KMS-11 (cell line): Measurements from ENCODE around the gene CALR3.

ENCODE experiments used
- H2AFZ ChIP-seq: fragments of 200-600 bp; sonication (generic); 2 replicates; pipeline ENCODE4 v1.6.1; 2016; ENCODE audit warnings: antibody characterized with exemption, mixed run types, low read depth
- H3K27ac ChIP-seq: fragments of 200-600 bp; sonication (generic); 2 replicates; pipeline ENCODE4 v1.6.1; 2016; ENCODE audit warnings: mild to moderate bottlenecking, mixed run types
- H3K27me3 ChIP-seq: fragments of 200-600 bp; sonication (generic); 2 replicates; pipeline ENCODE4 v1.6.1; 2017; ENCODE audit warnings: mild to moderate bottlenecking, low read depth, mixed run types, moderate library complexity; ENCODE audit not compliant: insufficient read depth
- H3K36me3 ChIP-seq: fragments of 200-600 bp; sonication (generic); 2 replicates; pipeline ENCODE4 v1.6.1; 2017; ENCODE audit warnings: mild to moderate bottlenecking, mixed run types; ENCODE audit not compliant: insufficient read depth
- H3K4me1 ChIP-seq: fragments of 200-600 bp; sonication (generic); 2 replicates; pipeline ENCODE4 v1.6.1; 2016; ENCODE audit warnings: mild to moderate bottlenecking, low read depth, mixed run types; ENCODE audit not compliant: poor library complexity, severe bottlenecking
- H3K4me2 ChIP-seq: fragments of 200-600 bp; sonication (generic); 2 replicates; pipeline ENCODE4 v1.7.0; 2016; ENCODE audit warnings: mild to moderate bottlenecking, mixed run types
- H3K4me3 ChIP-seq: fragments of 200-600 bp; sonication (generic); IDR thresholded peaks from 2 replicates; pipeline ENCODE4 v1.6.1; 2017; ENCODE audit warnings: low read depth, low read length, mixed read lengths; ENCODE audit not compliant: insufficient read depth
- H3K79me2 ChIP-seq: fragments of 200-600 bp; sonication (generic); 2 replicates; pipeline ENCODE4 v1.6.1; 2016; ENCODE audit warnings: low read depth, mixed run types; ENCODE audit not compliant: insufficient read depth
- H3K9ac ChIP-seq: fragments of 200-600 bp; sonication (generic); 2 replicates; pipeline ENCODE4 v1.6.1; 2016; ENCODE audit warnings: mild to moderate bottlenecking, mixed run types
- H4K20me1 ChIP-seq: fragments of 200-600 bp; sonication (generic); 2 replicates; pipeline ENCODE4 v1.6.1; 2016; ENCODE audit warnings: mild to moderate bottlenecking, mixed run types; ENCODE audit not compliant: insufficient read depth
- TF ChIP-seq, protein P1 (sequence below): fragments of 200-600 bp; sonication (generic); conservative IDR thresholded peaks from 2 replicates; pipeline ENCODE4 v1.6.1; 2017; ENCODE audit warnings: low read depth, mild to moderate bottlenecking, antibody characterized with exemption, low read length, moderate library complexity, mixed read lengths

CALR3 gene

DNA sequence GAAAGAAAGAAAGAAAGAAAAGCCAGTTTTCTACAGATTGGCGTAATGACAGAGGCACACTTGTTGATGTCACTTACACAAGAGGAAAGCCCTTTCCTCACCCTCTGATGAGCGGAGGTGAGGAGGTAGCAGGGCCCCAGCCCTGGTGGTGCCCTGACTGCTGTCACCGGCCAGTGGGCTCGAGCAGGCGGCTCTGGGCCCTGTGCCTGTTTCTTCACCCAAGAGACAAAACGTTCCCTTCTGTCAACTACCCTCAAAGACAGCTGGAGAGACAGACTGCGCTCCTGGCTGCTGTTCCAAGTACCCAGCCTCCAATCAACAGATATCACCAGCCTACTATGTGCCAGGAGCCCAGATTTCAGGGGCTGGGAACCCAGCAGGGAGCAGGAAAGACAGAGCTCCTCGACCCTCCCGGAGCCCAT, 34.3 kb downstream of the CALR3 start:
- no peak overlapping the region for H3K4me2 ChIP-seq
- no peak overlapping the region for H3K9ac ChIP-seq
- TF ChIP-seq, protein P1, sequence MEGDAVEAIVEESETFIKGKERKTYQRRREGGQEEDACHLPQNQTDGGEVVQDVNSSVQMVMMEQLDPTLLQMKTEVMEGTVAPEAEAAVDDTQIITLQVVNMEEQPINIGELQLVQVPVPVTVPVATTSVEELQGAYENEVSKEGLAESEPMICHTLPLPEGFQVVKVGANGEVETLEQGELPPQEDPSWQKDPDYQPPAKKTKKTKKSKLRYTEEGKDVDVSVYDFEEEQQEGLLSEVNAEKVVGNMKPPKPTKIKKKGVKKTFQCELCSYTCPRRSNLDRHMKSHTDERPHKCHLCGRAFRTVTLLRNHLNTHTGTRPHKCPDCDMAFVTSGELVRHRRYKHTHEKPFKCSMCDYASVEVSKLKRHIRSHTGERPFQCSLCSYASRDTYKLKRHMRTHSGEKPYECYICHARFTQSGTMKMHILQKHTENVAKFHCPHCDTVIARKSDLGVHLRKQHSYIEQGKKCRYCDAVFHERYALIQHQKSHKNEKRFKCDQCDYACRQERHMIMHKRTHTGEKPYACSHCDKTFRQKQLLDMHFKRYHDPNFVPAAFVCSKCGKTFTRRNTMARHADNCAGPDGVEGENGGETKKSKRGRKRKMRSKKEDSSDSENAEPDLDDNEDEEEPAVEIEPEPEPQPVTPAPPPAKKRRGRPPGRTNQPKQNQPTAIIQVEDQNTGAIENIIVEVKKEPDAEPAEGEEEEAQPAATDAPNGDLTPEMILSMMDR = no peak
- H4K20me1 ChIP-seq = peaks cover 11% of the 10 kb centered on the region
- H2AFZ ChIP-seq = no peak overlapping the region
- H3K27me3 ChIP-seq = no peaks in the 10 kb centered on the region
- H3K27ac ChIP-seq = no peak overlapping the region
- no peaks in the 10 kb centered on the region for H3K36me3 ChIP-seq
- peaks cover 86% of the 10 kb centered on the region for H3K79me2 ChIP-seq
- H3K4me1 ChIP-seq = peaks cover 15% of the 10 kb centered on the region
- no peak overlapping the region for H3K4me3 ChIP-seq

DNA sequence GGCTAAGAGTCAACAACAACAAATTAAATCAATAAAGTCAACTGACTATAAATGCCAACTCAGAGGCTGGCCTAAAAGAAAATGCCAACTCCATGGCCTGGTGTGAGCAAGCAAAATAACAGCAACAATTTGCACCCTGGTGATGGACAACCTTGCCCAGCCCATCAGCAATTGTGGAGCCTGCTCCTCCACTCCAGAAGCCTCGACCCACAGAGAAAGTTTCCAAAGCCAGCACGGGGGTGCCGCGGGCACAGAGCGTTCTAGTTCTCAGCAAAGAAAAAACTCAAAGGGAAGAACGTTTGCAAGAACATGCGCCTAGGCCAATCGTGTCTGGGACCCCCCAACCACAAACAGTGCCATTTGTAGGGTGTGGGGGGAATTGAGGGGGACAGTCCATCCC, 35.5 kb downstream of the CALR3 start:
- H3K36me3 ChIP-seq = no peaks in the 10 kb centered on the region
- TF ChIP-seq, protein P1 = no peak
- no peak overlapping the region for H3K4me3 ChIP-seq
- H3K79me2 ChIP-seq = peaks cover 84% of the 10 kb centered on the region
- H3K4me1 ChIP-seq = peaks cover 13% of the 10 kb centered on the region
- H3K27me3 ChIP-seq = no peaks in the 10 kb centered on the region
- no peak overlapping the region for H3K27ac ChIP-seq
- H4K20me1 ChIP-seq = peaks cover 11% of the 10 kb centered on the region
- H2AFZ ChIP-seq = no peak overlapping the region
- no peak overlapping the region for H3K4me2 ChIP-seq
- H3K9ac ChIP-seq = no peak overlapping the region

DNA sequence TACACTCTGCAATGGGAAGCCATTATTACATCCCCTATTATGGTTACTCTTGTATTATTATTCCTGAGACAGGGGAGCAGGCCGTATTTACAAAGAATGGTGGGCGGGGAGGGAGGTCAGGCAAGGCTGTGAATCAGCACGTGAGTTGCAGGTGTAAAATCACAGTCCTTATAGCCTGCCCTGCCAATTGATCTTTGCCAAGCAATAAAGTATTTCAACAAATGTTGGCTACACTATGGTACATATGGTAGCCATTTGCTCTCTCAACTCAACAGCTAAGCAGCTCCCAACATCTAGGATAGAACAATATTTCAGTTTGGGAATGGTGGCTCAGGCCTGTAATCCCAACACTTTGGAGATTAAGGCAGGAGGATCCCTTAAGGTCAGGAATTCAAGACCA, 36.3 kb downstream of the CALR3 start:
- Histone ChIP-seq H3K27ac (no peak overlapping the region), H3K9ac (no peak overlapping the region), H3K79me2 (peaks cover 76% of the 10 kb centered on the region), H3K4me1 (peaks cover 12% of the 10 kb centered on the region), H3K36me3 (no peaks in the 10 kb centered on the region), H4K20me1 (peaks cover 11% of the 10 kb centered on the region), H2AFZ (no peak overlapping the region), H3K4me2 (no peak overlapping the region), H3K27me3 (no peaks in the 10 kb centered on the region), H3K4me3 (no peak overlapping the region)
- TF ChIP-seq, protein P1 = no peak

DNA sequence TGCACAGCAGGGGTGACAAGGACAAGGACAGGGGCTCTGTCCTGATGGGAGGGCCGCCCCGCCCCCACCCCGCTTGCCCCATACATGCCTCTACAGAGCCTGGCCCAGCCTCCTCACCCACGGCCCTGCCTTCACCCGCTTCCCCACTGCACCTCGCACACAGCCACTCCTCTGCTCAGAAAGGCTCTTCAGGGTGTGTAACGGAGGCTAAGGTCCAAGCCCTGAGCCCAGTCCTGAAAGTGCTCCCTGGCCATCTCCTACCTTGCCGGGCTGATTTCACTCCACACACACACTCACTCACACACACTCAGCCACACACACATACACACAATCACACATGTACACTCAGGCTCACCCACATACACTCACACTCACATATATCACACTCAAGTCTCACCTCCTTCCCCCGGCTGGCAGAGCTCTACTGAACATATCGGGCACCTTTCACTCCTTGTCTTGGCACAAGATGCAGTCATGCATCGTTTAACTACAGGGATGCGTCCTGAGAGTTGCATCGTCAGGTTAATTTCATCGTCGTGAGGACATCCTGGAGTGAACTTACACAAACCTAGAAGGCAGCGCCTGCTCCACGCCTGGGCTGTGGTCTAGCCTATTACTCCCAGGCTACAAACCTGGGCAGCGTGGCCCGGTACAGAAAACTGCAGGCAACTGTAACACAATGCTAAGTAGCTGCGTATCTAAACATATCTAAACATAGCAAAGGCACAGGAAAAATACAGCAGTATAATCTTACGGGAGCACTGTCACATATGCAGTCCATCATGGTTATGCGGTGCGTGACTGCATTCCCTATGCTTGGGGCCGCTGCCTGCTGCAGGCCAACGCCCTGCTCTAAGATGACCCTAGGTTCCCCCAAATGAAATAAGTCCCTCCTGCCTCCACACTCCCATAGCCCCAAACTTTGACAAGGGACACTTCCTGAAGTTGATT, 37.3 kb downstream of the CALR3 start:
- Histone ChIP-seq H2AFZ (no peak overlapping the region), H3K27ac (no peak overlapping the region), H3K4me2 (no peak overlapping the region), H3K4me1 (peaks cover 2% of the 10 kb centered on the region), H3K79me2 (peaks cover 66% of the 10 kb centered on the region), H3K4me3 (no peak overlapping the region), H3K36me3 (no peaks in the 10 kb centered on the region), H3K9ac (no peak overlapping the region), H3K27me3 (no peaks in the 10 kb centered on the region), H4K20me1 (peaks cover 9% of the 10 kb centered on the region)
- TF ChIP-seq, protein P1 = no peak
